HG03025 (cell line): Measurements from ENCODE around the gene MAT2B.
A peak's percentile ranks its signal among the peaks of the same experiment; 100 is the strongest.

Source experiments
- ATAC-seq: cut with Tn5 transposase; IDR thresholded peaks from one replicate; pipeline ENCODE4 v1.9.1; 2021; ENCODE audit warnings: mild to moderate bottlenecking, moderate library complexity; ENCODE audit not compliant: unreplicated experiment, low FRiP score

The MAT2B gene

GRCh38 chr5:163548649-163549048, 43.2 kb downstream of the MAT2B start:
- ATAC-seq: no peak

- no peak for ATAC-seq
These were observed 45.7 kb downstream of the MAT2B start for GRCh38 chr5:163551156-163551555.

- no peak for ATAC-seq
These were observed 47.1 kb downstream of the MAT2B start for GRCh38 chr5:163552536-163552935.

GRCh38 chr5:163561339-163561738, 55.9 kb downstream of the MAT2B start:
- no peak for ATAC-seq

GRCh38 chr5:163562071-163562470, 56.7 kb downstream of the MAT2B start:
- ATAC-seq: no peak

GRCh38 chr5:163563112-163563511, 57.7 kb downstream of the MAT2B start:
- no peak for ATAC-seq

GRCh38 chr5:163563880-163564279, 58.5 kb downstream of the MAT2B start:
- ATAC-seq: no peak

GRCh38 chr5:163564321-163564938, 59.0 kb downstream of the MAT2B start:
- ATAC-seq: no peak

GRCh38 chr5:163565492-163565891, 60.1 kb downstream of the MAT2B start:
- no peak for ATAC-seq

GRCh38 chr5:163565931-163566608, 60.7 kb downstream of the MAT2B start:
- peak; percentile 38 for ATAC-seq

GRCh38 chr5:163566678-163567077, 61.3 kb downstream of the MAT2B start:
- no peak for ATAC-seq

- ATAC-seq: no peak
These were observed 62.4 kb downstream of the MAT2B start for GRCh38 chr5:163567811-163568210.
